ENCODE measurements around the gene HTT.

The HTT gene

DNA sequence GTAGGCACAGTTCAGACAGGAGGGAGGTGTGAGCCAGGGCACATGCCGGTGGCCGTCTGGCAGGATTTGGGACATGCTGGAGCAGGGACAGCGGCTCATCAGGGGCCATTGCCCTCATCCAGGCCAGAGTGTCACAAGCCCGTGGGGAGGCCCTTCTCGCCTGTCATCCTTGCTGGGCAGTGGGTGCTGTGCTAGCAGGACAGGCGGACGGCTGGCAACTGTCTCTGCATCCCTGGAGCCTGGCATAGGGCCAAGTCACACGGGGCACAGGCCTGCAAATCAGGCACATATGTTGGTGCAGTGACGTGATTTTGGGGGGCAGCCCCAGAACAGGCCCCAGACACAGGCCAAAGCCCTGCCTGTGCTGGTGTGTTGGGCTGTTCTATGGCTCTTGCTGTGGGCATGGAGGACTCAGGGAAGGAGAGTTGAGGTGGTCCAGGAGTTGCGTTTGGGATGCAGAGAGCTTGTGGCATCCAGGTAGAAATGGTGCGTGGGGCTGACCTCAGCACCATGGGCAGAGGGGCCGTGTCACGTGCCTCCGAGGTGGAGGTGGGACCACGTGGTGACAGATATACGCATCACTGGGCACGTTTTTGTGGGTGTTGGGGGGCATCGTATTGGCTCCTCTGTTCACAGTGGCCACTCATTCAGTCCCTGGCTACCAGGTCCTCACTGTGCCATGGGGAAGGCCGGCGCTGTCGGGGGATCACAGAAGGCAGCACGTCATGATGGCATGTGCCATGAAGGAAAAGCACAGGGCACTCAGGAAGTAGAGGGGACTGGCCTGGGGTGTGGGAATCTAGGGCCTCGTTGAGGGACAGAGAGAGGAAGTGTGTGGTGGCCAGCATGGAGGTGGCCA lies 159.9 kb downstream of the HTT start:
- DNase-seq (ENCODE audit: low read depth in 3 of 3) = no peak

DNA sequence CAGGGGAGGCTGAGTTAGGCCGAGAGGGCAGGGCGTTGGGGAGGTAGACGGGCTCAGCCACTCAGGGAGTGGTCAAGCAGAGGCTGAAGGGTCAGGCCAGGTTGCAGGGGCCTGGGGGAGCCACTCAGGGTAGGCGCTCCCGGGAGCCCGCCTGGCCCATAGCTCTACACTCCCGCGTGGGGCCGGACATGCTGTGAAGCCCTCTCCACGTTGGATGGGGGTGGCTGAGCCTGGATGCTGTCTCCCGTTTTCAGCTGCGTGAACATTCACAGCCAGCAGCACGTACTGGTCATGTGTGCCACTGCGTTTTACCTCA lies 160.5 kb downstream of the HTT start:
- DNase-seq (ENCODE audit: low read depth in 3 of 3) = no peak

DNA sequence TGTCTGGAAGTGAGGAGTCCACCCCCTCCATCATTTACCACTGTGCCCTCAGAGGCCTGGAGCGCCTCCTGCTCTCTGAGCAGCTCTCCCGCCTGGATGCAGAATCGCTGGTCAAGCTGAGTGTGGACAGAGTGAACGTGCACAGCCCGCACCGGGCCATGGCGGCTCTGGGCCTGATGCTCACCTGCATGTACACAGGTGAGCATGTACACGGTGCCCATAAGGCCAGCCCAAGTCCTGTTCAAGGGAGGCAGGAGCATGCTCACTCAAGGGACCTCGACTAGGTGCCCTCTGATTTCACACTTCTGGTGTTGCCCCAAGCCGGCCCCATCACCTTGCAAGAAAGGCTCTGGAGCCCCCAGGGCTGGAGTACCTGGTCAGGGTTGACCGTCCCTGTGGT lies 161.1 kb downstream of the HTT start:
- DNase-seq (ENCODE audit: low read depth in 3 of 3) = no peak

DNA sequence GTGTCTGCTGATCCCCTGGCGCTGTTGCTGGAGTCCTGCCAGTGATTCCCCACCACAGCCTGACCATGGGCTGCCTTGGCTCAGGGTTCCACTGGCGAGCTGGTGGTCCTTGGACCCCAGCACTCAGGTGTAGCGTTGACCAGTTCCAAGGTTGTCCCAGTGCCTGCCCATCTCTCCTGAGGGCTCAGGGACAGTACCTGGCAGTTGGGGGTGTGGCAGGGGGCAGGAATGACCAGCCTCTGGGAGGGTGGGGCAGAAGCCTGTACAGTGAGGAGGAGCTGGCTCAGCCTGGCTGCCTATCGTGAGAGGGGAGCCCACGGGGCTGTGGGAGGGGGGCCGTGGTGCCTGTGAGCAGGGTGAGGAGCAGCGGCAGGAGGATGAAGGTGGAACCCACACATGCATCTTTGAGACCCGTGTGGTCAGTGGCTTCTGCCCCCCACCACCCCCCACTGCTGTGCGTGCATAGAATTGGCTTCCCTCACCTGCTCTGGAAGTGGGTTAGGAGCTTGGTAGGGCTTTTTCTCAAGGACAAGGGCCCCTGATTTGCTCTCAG lies 161.9 kb downstream of the HTT start:
- no peak for DNase-seq (ENCODE audit: low read depth in 3 of 3)

DNA sequence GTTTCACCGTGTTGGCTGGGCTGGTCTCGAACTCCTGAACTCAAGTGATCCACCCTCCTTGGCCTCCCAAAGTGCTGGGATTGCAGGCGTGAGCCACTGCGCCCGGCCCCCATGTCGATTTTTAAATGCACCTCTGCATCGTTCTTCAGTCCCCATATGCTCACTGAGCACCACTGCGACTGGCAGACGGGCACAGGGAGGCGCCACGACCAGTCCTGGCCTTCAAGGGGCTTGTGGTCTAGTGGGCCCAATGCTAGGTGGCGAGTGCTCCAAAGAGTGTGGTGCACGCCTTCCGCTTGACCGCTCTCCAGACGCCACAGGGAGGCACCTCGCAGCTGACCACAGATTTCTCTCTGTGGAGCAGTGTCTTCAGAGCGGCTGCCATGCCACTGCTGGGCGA lies 162.8 kb downstream of the HTT start:
- no peak for DNase-seq (ENCODE audit: low read depth in 3 of 3)

DNA sequence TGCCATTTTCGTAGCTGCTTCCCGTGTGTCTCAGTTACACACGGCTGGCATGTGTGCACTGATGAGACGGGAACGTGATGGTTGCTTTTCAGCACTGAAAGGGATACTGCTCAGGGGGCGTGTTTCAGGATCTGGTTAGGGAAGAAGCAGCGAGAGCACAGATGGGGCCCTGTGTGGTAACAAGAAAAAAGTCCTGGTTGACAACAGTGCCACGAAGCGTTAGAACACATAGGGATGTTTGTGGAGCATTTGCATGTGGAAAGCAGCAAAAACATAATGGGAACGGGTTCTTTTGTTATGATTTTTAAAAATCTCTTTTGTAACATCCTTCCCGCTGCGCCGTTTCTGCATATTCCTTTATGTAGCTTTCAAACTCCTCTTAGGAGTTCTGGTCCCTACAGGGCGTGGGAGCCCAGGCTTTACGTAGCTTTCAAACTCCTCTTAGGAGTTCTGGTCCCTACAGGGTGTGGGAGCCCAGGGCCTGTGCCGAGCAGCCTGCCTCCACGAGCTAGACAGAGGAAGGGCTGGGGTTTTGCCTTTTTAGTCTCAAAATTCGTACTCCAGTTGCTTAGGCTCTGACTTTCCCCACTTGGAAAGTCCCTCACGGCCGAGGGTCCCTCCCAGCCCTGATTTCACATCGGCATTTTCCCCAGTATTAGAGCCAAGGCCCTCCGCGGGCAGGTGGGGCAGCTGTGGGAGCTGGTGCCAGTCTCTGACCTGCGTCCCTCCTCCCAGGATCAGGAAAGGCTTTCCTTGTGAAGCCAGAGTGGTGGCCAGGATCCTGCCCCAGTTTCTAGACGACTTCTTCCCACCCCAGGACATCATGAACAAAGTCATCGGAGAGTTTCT lies 163.5 kb downstream of the HTT start:
- no peak for DNase-seq (ENCODE audit: low read depth in 3 of 3)

DNA sequence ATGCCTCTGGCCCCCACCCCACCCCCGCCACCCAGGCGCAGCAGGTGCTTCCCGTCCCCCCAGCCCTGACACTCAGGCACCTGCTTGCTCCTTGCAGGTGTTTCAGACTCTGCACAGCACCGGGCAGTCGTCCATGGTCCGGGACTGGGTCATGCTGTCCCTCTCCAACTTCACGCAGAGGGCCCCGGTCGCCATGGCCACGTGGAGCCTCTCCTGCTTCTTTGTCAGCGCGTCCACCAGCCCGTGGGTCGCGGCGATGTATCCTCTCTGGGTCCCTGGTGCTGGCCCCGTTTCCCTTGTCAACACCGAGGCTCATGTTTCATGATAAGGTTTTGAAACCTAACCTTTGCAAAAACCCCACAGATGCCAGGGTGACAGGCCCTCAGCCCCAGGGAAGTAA lies 164.2 kb downstream of the HTT start:
- no peak for DNase-seq (ENCODE audit: low read depth in 3 of 3)

DNA sequence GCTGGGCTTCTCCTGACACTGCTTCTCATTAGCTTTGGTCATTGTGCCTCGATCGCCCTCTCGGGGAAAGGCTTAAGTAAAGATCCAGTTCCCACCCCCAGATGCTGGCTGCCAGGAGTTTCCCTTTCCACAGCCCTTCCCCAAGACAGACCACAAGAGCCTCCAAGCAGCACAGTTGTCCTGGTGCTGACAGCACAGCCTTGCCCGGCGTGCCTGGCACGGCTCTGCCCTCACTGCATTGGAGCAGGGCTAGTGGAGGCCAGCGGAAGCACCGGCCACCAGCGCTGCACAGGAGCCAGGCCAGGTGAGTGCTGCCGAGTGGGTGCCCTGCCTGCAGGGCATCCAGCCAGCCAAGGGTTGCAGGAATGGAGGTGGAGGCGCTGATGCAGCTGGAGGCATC lies 164.8 kb downstream of the HTT start:
- no peak for DNase-seq (ENCODE audit: low read depth in 3 of 3)

DNA sequence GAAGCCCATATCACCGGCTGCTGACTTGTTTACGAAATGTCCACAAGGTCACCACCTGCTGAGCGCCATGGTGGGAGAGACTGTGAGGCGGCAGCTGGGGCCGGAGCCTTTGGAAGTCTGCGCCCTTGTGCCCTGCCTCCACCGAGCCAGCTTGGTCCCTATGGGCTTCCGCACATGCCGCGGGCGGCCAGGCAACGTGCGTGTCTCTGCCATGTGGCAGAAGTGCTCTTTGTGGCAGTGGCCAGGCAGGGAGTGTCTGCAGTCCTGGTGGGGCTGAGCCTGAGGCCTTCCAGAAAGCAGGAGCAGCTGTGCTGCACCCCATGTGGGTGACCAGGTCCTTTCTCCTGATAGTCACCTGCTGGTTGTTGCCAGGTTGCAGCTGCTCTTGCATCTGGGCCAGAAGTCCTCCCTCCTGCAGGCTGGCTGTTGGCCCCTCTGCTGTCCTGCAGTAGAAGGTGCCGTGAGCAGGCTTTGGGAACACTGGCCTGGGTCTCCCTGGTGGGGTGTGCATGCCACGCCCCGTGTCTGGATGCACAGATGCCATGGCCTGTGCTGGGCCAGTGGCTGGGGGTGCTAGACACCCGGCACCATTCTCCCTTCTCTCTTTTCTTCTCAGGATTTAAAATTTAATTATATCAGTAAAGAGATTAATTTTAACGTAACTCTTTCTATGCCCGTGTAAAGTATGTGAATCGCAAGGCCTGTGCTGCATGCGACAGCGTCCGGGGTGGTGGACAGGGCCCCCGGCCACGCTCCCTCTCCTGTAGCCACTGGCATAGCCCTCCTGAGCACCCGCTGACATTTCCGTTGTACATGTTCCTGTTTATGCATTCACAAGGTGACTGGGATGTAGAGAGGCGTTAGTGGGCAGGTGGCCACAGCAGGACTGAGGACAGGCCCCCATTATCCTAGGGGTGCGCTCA lies 165.8 kb downstream of the HTT start:
- DNase-seq (ENCODE audit: low read depth in 3 of 3) = no peak

DNA sequence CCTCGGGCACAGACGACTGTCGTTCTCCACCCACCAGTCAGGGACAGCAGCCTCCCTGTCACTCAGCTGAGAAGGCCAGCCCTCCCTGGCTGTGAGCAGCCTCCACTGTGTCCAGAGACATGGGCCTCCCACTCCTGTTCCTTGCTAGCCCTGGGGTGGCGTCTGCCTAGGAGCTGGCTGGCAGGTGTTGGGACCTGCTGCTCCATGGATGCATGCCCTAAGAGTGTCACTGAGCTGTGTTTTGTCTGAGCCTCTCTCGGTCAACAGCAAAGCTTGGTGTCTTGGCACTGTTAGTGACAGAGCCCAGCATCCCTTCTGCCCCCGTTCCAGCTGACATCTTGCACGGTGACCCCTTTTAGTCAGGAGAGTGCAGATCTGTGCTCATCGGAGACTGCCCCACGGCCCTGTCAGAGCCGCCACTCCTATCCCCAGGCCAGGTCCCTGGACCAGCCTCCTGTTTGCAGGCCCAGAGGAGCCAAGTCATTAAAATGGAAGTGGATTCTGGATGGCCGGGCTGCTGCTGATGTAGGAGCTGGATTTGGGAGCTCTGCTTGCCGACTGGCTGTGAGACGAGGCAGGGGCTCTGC lies 166.5 kb downstream of the HTT start:
- DNase-seq (ENCODE audit: low read depth in 3 of 3) = no peak

DNA sequence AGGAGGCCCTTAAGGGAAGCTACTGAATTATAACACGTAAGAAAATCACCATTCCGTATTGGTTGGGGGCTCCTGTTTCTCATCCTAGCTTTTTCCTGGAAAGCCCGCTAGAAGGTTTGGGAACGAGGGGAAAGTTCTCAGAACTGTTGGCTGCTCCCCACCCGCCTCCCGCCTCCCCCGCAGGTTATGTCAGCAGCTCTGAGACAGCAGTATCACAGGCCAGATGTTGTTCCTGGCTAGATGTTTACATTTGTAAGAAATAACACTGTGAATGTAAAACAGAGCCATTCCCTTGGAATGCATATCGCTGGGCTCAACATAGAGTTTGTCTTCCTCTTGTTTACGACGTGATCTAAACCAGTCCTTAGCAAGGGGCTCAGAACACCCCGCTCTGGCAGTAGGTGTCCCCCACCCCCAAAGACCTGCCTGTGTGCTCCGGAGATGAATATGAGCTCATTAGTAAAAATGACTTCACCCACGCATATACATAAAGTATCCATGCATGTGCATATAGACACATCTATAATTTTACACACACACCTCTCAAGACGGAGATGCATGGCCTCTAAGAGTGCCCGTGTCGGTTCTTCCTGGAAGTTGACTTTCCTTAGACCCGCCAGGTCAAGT lies 167.5 kb downstream of the HTT start:
- DNase-seq (ENCODE audit: low read depth in 3 of 3) = no peak

DNA sequence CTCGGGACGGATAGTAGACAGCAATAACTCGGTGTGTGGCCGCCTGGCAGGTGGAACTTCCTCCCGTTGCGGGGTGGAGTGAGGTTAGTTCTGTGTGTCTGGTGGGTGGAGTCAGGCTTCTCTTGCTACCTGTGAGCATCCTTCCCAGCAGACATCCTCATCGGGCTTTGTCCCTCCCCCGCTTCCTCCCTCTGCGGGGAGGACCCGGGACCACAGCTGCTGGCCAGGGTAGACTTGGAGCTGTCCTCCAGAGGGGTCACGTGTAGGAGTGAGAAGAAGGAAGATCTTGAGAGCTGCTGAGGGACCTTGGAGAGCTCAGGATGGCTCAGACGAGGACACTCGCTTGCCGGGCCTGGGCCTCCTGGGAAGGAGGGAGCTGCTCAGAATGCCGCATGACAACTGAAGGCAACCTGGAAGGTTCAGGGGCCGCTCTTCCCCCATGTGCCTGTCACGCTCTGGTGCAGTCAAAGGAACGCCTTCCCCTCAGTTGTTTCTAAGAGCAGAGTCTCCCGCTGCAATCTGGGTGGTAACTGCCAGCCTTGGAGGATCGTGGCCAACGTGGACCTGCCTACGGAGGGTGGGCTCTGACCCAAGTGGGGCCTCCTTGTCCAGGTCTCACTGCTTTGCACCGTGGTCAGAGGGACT lies 168.8 kb downstream of the HTT start:
- no peak for DNase-seq (ENCODE audit: low read depth in 3 of 3)

DNA sequence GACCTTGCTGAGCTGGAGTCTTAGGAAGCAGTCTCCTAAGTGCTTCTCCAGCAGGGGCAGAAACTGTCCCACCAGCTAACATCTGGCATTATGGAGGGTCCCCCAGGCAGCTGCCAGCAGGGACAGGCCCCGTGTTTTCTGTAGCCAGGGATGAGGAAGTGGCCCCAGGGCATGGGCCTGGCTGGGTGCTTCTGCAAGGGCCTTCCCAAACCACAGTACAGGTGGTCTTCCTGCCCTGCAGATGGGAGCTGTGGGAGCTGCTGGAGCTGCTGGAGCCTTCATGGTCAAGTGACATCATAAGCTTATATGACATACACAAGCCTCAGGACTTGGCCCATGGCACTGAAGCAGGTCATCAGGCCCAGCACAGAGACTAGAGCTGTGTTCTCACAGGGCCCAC lies 169.5 kb downstream of the HTT start:
- no peak for DNase-seq (ENCODE audit: low read depth in 3 of 3)

DNA sequence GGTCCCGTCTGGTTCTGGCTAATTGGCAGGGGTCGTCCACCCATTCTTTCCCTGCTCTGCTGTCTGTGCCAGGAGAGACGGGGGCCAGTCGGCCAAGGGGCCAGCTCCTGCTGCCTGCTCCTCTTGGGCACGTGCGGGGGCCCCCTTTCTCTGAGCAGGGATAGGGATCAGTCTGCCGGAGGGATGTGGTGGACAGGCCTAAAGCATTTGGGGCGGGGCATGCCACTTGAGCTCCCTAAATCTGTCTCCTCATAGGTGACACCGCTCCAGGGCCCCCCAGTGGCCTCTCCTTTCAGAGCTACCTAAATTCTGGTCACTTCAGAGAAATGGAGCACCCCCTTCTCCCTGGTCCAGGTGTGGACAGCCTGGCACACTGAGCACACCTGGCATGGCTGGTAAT lies 170.3 kb downstream of the HTT start:
- no peak for DNase-seq (ENCODE audit: low read depth in 3 of 3)

DNA sequence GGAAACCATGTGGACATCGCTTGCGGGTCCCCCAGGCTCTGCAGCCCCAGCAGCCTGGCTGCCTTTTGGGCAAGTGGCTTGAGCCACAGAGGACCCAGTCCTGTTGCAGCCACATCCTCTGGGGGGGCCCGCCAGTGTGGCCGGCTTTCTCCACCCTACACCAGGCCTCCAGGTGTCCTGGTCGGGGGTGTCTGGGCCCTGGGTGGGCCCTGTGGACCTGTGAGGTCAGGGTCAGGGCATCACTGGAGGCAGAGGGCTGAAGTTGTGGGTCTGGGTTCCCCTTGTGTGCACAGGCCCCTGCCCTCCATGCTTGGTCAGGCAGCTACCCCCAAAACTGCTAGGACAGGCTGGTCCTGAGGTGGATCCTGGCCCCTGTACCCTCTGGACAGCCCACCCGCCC lies 171.2 kb downstream of the HTT start:
- no peak for DNase-seq (ENCODE audit: low read depth in 3 of 3)

DNA sequence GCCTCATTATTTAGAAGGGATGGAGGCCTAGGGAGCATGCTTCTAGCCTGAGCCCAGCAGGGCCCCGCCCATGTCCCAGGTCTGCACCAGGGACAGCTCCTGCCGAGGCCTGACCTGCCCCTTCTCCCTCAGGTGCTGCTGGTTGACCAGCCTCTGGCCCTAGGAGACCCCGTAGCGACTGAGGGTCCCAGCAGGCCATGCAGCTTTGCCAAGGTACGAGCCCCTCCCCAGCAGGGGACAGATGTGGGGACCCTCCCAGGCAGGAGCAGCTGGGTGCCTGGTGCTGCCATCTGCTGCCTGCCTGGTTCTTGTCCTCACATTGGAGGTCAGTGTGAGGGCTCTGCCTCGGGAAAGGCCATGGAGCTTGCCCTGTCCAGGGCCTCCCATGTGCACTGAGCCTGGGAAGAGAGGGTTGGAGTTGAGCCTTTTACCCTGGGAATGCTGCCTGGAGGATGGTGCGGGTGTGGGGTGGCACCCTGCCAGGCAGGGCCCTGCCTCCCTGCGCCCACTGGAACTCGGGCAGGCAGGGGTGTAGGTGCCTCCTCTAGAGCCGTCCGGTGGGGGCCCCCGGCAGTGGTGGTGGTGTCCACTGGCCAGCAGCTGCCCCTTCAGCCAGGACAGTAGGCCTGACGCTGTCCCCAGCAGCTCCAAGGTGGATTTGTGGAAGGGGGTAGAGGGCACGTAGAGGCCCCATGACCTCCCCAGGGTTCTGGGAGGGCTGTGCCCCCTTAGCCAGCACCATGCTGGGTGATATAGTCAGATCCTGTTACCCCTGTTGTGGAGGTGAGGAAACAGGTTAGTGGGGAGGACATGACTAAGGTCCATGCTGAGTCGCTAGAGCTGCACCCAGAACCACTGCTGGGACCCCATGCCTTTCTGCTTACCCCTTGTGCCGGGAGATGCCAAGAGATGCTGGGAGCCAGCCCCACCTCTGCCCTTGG lies 172.2 kb downstream of the HTT start:
- no peak for DNase-seq (ENCODE audit: low read depth in 3 of 3)

DNA sequence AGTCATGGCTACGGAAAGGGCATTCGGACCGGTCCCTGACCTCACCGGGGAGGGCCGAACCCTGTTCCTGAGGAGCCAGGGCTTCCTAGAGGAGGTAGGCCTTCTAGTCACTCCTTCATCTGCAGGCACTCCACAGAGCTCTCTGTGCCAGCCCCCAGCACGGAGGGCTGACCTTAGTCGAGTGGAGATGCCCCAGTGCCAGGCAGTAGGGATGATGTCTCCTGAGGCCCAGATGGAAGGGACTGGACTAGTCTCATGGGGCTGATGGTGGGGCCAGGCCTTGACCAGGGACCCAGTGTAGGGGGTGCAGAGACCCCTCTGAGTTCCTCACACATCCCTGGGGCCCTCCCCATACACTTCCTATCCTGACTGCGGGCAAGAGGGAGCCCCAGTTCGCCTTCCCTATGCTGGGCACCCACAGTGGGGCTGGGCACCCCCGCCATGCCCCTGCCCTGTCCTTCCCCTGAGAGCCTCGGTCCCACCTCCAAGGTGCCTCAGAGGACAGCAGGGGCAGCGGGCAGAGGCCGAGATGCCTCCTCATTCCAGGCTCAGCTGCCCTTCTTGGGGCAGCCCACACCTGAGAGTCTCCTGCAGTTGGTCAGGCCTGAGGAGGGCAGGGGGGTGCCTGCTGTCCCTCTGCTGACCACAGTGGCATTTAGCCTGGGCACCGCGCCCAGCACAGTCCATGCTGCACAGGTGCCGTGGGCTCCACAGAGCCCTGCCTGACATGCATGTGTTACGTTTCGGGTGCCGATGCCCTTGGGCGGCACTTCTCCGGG lies 173.1 kb downstream of the HTT start:
- no peak for DNase-seq (ENCODE audit: low read depth in 3 of 3)

DNA sequence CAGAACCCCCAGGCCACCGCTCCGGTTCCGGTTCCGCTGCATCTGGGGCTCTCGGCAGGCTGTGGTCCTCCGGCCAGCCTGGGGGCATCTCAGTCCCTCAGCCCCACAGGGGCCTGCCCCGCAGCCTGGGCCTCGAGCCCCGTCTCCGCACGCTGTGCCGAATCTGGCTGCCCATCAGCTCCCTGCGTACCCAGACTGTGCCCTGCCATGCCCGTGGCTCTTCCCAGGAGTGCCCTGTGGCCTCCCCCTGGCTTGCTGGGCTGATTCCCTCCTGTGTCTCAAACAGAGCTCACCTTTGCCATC lies 173.6 kb downstream of the HTT start:
- DNase-seq (ENCODE audit: low read depth in 3 of 3) = no peak
